Endothelial cell of umbilical vein (primary cell): ENCODE measurements around the gene METTL13. TPM values are rescaled to one million over a fixed set of nuclear protein-coding genes. Genes with fewer than 3 reads are reported as not detected.

Experiments used
- BruUV-seq: library from RNA; stranded (reverse); fragments of 400-500 nt; replicated peaks from 2 replicates; lab custom pipeline; 2021; lab: Mats Ljungman, UMichigan
- CTCF ChIA-PET: fragments of 300-600, 350-600 bp; sonication (Branson Sonifier 250); formaldehyde crosslinking; loops from one replicate; lab custom pipeline; 2021; ENCODE audit warnings: antibody characterized with exemption, inconsistent platforms; lab: Charles Lee
- POLR2A ChIA-PET: fragments of 300-600, 350-600 bp; sonication (Branson Sonifier 250); formaldehyde crosslinking; loops from one replicate; lab custom pipeline; 2021; ENCODE audit warnings: antibody characterized with exemption, inconsistent platforms; lab: Charles Lee
- DNase-seq: peaks from one replicate; pipeline ENCODE4 v3.0.0-alpha.2; 2011; ENCODE audit warnings: low read depth, low spot score
- FAIRE-seq: peaks from 2 replicates; lab custom pipeline; 2011; peaks lifted over from hg19 to GRCh38; lab: Jason Lieb, UNC
- H2AFZ ChIP-seq: 2 replicates; pipeline ENCODE4 v1.6.0; 2012; ENCODE audit warnings: low read depth, low read length, control low read depth, inconsistent platforms
- H3K27ac ChIP-seq: 2 replicates; pipeline ENCODE4 v1.5.1; 2011; ENCODE audit warnings: low read depth, mild to moderate bottlenecking, control low read depth, low read length, moderate library complexity; ENCODE audit not compliant: insufficient read depth
- H3K27me3 ChIP-seq, 2 experiments: 2 replicates each; pipeline versions ENCODE4 v1.6.0 to v1.6.1; 2011; ENCODE audit warnings: low read length in 2 of 2, mixed read lengths in 1 of 2; ENCODE audit not compliant: control insufficient read depth in 2 of 2, insufficient read depth in 2 of 2
- H3K36me3 ChIP-seq, 2 experiments: 2 replicates in 1 of 2; 3 replicates in 1 of 2; pipeline ENCODE4 v1.5.1; 2011; ENCODE audit warnings: low read length in 2 of 2, mild to moderate bottlenecking in 1 of 2, moderate library complexity in 1 of 2; ENCODE audit not compliant: control insufficient read depth in 2 of 2, insufficient read depth in 2 of 2; ENCODE audit errors: extremely low read depth in 1 of 2
- H3K4me1 ChIP-seq: 3 replicates; pipeline ENCODE4 v1.5.1; 2011; ENCODE audit warnings: mild to moderate bottlenecking, low read length; ENCODE audit not compliant: control insufficient read depth, insufficient read depth; ENCODE audit errors: extremely low read depth
- H3K4me2 ChIP-seq: 2 replicates; pipeline ENCODE4 v1.6.1; 2011; ENCODE audit warnings: low read length, control low read depth, mixed read lengths; ENCODE audit not compliant: insufficient read depth
- H3K4me3 ChIP-seq, 3 experiments: fragments of 200-600 bp in 1 of 3; sonication (generic), shearing (Covaris generic) in 1 of 3; replicated peaks in 1 of 3; 2 replicates each; pipeline ENCODE4 v1.5.1; 2011 to 2016; ENCODE audit warnings: control low read depth in 3 of 3, low read length in 3 of 3, mild to moderate bottlenecking in 2 of 3, inconsistent platforms in 1 of 3, low read depth in 1 of 3, moderate library complexity in 1 of 3; ENCODE audit not compliant: insufficient read depth in 1 of 3
- H3K79me2 ChIP-seq: 2 replicates; pipeline ENCODE4 v1.6.0; 2012; ENCODE audit warnings: low read length, inconsistent platforms; ENCODE audit not compliant: control insufficient read depth, insufficient read depth
- H3K9ac ChIP-seq: replicated peaks from 2 replicates; pipeline ENCODE3; 2011; ENCODE audit warnings: low read length, control low read depth; ENCODE audit not compliant: insufficient read depth; ENCODE audit errors: extremely low read depth
- H3K9me1 ChIP-seq: replicated peaks from 3 replicates; pipeline ENCODE4 v1.6.0; 2011; ENCODE audit warnings: mild to moderate bottlenecking, low read length; ENCODE audit not compliant: control insufficient read depth, insufficient read depth; ENCODE audit errors: extremely low read depth
- H3K9me3 ChIP-seq: replicated peaks from 2 replicates; pipeline ENCODE4 v1.5.1; 2012; ENCODE audit warnings: low read length, inconsistent platforms; ENCODE audit not compliant: control insufficient read depth, insufficient read depth
- H4K20me1 ChIP-seq: replicated peaks from 2 replicates; pipeline ENCODE3; 2011; ENCODE audit warnings: mild to moderate bottlenecking, low read length; ENCODE audit not compliant: control insufficient read depth, insufficient read depth; ENCODE audit errors: extremely low read depth
- CTCF ChIP-seq, 2 donors: IDR thresholded peaks; 1 replicate in 1 of 2; 2 replicates in 1 of 2; pipeline ENCODE4 v1.5.1; 2011; ENCODE audit warnings: low read length in 2 of 2, mild to moderate bottlenecking in 2 of 2, moderate library complexity in 2 of 2, control low read depth in 1 of 2, inconsistent platforms in 1 of 2, low read depth in 1 of 2; ENCODE audit not compliant: insufficient read depth in 1 of 2; ENCODE audit errors: extremely low read depth in 1 of 2
- EZH2 ChIP-seq: IDR thresholded peaks from 2 replicates; pipeline ENCODE4 v1.6.1; 2012; ENCODE audit warnings: borderline replicate concordance, low read depth, mild to moderate bottlenecking, moderate library complexity, low read length, inconsistent platforms; ENCODE audit not compliant: severe bottlenecking
- FOS ChIP-seq: IDR thresholded peaks from 2 replicates; pipeline ENCODE4 v1.6.1; 2011; ENCODE audit warnings: mild to moderate bottlenecking, low read length, moderate library complexity, borderline replicate concordance; ENCODE audit not compliant: insufficient read depth
- GATA2 ChIP-seq: IDR thresholded peaks from 2 replicates; pipeline ENCODE4 v1.7.0; 2011; ENCODE audit warnings: low read depth, mild to moderate bottlenecking, moderate library complexity, mixed read lengths, low read length; ENCODE audit not compliant: insufficient read length, insufficient read depth
- JUN ChIP-seq: IDR thresholded peaks from 2 replicates; pipeline ENCODE4 v1.6.1; 2011; ENCODE audit warnings: borderline replicate concordance, low read depth; ENCODE audit not compliant: insufficient read length, insufficient read depth
- MYC ChIP-seq: IDR thresholded peaks from one replicate; pipeline ENCODE4 v1.6.1; 2011; ENCODE audit warnings: mild to moderate bottlenecking, low read depth, low read length
- POLR2A ChIP-seq: IDR thresholded peaks from 2 replicates; pipeline ENCODE4 v1.6.1; 2012; ENCODE audit warnings: low read depth, mild to moderate bottlenecking, control low read depth, low read length
- POLR2AphosphoS5 ChIP-seq: IDR thresholded peaks from 2 replicates; pipeline ENCODE4 v1.6.1; 2012; ENCODE audit warnings: low read depth, mild to moderate bottlenecking, control low read depth, low read length, moderate library complexity; ENCODE audit not compliant: insufficient read depth
- dilution Hi-C: fragments of 300-500 bp; cut with MboI; formaldehyde crosslinking; loops from one replicate; pipeline ENCODE4 v1.15.0; 2019; ENCODE audit warnings: low sequenced_read_pairs; ENCODE audit not compliant: extremely low pct_ligation_motif_present
- intact Hi-C: fragments of 100-400 bp; cut with micrococcal nuclease; formaldehyde crosslinking; loops from one replicate; pipeline ENCODE4 v1.10.0; 2022
- polyA plus RNA-seq, 4 experiments: library from polyadenylated mRNA; depleted of rRNA in 3 of 4; stranded (reverse) in 3 of 4; unstranded in 1 of 4; fragments of >200 nt; gene quantifications; 2 replicates each; pipeline versions ENCODE4 v1.2.1 to v1.2.3, GENCODE V29; 2011 to 2012; ENCODE audit warnings: missing spikeins in 1 of 4
- total RNA-seq: library from RNA; stranded (reverse); gene quantifications from 2 replicates; pipeline ENCODE4 v1.2.3, GENCODE V29; 2021
- TF ChIP-seq, protein P1 (sequence below): IDR thresholded peaks from 2 replicates; pipeline ENCODE4 v1.6.1; 2011; ENCODE audit not compliant: insufficient read depth, insufficient read length

The METTL13 gene
- total and polyA plus RNA-seq, 2 donors (not counting 3 experiments of a cell fraction or from before 2014, with no cell fraction given) = 21.2 to 26.5 TPM

- no peaks in the 10 kb centered on the region for H3K4me1 ChIP-seq
- no TSS peak for BruUV-seq
- DNase-seq (no peak), FAIRE-seq (no peak)
- H3K4me3 ChIP-seq = no peak overlapping the region
- H3K9ac ChIP-seq = no peak overlapping the region
- ChIA-PET POLR2A (no interaction called here), CTCF (interaction anchor here (0.9 to 1.0 kb wide), 2 partner anchors 13 to 230 kb away, joined by 3 to 4 read pairs; no protein-coding TSS in a partner anchor)
- dilution Hi-C loops = no loop called here
- peaks cover 2 to 11% of the 10 kb centered on the region in 2 experiments for H3K27me3 ChIP-seq
- H2AFZ ChIP-seq = no peak overlapping the region
- no peaks in the 10 kb centered on the region for H3K79me2 ChIP-seq
- TF ChIP-seq EZH2 (no peak), MYC (no peak), GATA2 (no peak), CTCF (IDR thresholded peaks at IDR 0.05; ENCODE audit: extremely low read depth in 1 of 2, insufficient read depth in 1 of 2, low read depth in 1 of 2, low read length in 2 of 2) (no peak), FOS (no peak), JUN (no peak), POLR2AphosphoS5 (no peak), POLR2A (no peak)
- TF ChIP-seq, protein P1, sequence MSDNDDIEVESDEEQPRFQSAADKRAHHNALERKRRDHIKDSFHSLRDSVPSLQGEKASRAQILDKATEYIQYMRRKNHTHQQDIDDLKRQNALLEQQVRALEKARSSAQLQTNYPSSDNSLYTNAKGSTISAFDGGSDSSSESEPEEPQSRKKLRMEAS = no peak
- no peak overlapping the region for H3K27ac ChIP-seq
- no peak overlapping the region for H3K4me2 ChIP-seq
- no peaks in the 10 kb centered on the region for H4K20me1 ChIP-seq
- intact Hi-C loops = no loop called here
- no peaks in the 10 kb centered on the region for H3K36me3 ChIP-seq
- no peaks in the 10 kb centered on the region for H3K9me3 ChIP-seq
- no peaks in the 10 kb centered on the region for H3K9me1 ChIP-seq
Measured at GRCh38 chr1:171753685-171754352, 27.6 kb upstream of the METTL13 start.
